SU-DHL-6 (cell line): ENCODE measurements around the gene GNG7.

Experiments used
- H2AFZ ChIP-seq: fragments of 200-600 bp; sonication (generic); 2 replicates; pipeline ENCODE4 v1.6.1; 2014; ENCODE audit warnings: low read depth, mild to moderate bottlenecking, moderate library complexity, mixed read lengths, antibody characterized with exemption, low read length; ENCODE audit not compliant: severe bottlenecking
- H3F3A ChIP-seq: fragments of 200-600 bp; shearing (Covaris generic); 2 replicates; pipeline ENCODE4 v1.6.0; 2016; ENCODE audit warnings: antibody characterized with exemption, mild to moderate bottlenecking; ENCODE audit not compliant: insufficient read depth
- H3K27ac ChIP-seq: fragments of 200-600 bp; sonication (generic); 2 replicates; pipeline ENCODE4 v1.5.1; 2016; ENCODE audit warnings: low read depth, mild to moderate bottlenecking, low read length, moderate library complexity, mixed read lengths
- H3K27me3 ChIP-seq: fragments of 200-600 bp; sonication (generic), shearing (Covaris generic); 2 replicates; pipeline ENCODE4 v1.6.0; 2014; ENCODE audit warnings: mild to moderate bottlenecking, low read length
- H3K36me3 ChIP-seq: fragments of 200-600 bp; sonication (generic); 2 replicates; pipeline ENCODE4 v1.6.1; 2014; ENCODE audit warnings: mild to moderate bottlenecking, low read length, mixed read lengths
- H3K4me2 ChIP-seq: fragments of 300-600, 200-600 bp; shearing (Covaris generic), sonication (generic); 2 replicates; pipeline ENCODE4 v1.6.0; 2014; ENCODE audit warnings: low read length, low read depth, mild to moderate bottlenecking; ENCODE audit not compliant: poor library complexity, severe bottlenecking
- H3K4me3 ChIP-seq: fragments of 200-600 bp; sonication (generic); 2 replicates; pipeline ENCODE4 v1.5.1; 2014; ENCODE audit warnings: antibody characterized with exemption, low read length, mild to moderate bottlenecking, mixed read lengths; ENCODE audit not compliant: insufficient read depth, poor library complexity, severe bottlenecking
- H3K79me2 ChIP-seq: fragments of 200-600 bp; sonication (generic); 2 replicates; pipeline ENCODE4 v1.6.1; 2014; ENCODE audit warnings: mild to moderate bottlenecking, low read length, moderate library complexity; ENCODE audit not compliant: insufficient read depth
- H3K9ac ChIP-seq: fragments of 200-600 bp; sonication (generic); 2 replicates; pipeline ENCODE4 v1.7.0; 2014; ENCODE audit warnings: mild to moderate bottlenecking, low read length
- H3K9me2 ChIP-seq: fragments of 200-600 bp; sonication (generic); replicated peaks from 2 replicates; pipeline ENCODE4 v1.6.1; 2014; ENCODE audit warnings: low read length; ENCODE audit not compliant: insufficient read depth
- H3K9me3 ChIP-seq: fragments of 200-600 bp; sonication (generic); 2 replicates; pipeline ENCODE4 v1.6.1; 2014; ENCODE audit warnings: low read length, mixed read lengths; ENCODE audit not compliant: insufficient read depth
- H4K20me1 ChIP-seq: fragments of 200-600 bp; sonication (generic); 2 replicates; pipeline ENCODE4 v1.6.1; 2014; ENCODE audit warnings: low read depth, mild to moderate bottlenecking, antibody characterized with exemption, low read length, moderate library complexity, mixed read lengths
- EZH2phosphoT487 ChIP-seq: fragments of 200-600 bp; sonication (generic), shearing (Covaris generic); conservative IDR thresholded peaks from 2 replicates; pipeline ENCODE4 v1.6.1; 2018; ENCODE audit warnings: mild to moderate bottlenecking, antibody characterized with exemption, low read length, moderate library complexity, mixed read lengths
- TF ChIP-seq, protein P1 (sequence below): fragments of 200-600 bp; sonication (generic); IDR thresholded peaks from one replicate; pipeline ENCODE4 v1.5.1; 2017; ENCODE audit warnings: antibody characterized with exemption, mild to moderate bottlenecking, low read length, moderate library complexity; ENCODE audit not compliant: insufficient read depth, poor library complexity, severe bottlenecking

GNG7 gene

DNA sequence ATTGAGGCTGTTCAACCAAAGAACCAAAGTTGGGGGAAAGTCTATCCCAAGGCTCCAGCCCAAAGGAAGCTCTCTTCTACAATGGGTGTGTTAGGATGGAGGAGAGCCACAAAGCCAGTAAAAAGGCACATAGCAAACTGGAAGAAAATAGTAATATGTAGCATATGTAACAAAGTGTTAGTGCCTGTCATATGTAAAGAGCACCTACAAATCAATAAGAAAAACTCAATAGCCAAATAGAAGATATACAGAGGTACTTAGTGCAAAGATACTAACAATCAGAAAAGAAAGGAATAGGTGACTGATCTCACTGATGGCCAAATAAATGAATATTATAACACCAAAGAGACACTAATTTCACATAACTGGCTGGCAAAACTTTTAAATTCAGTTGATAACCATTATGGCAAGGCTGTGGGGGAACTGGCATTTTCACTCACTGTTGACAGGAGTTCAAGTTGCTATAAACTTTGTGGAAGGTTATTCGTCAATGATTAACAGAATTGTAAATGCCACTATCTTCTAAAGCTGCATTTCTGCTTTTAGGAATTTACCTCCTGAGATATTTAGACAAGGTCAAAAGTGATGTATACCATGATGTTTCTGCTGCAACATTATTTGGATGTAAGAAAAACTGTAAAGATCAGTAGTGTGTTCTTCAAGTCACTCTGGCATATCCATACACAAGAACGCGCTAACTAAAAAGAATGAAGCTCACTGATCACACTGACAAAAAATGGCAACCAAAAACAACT, 110.8 kb downstream of the GNG7 start:
- Histone ChIP-seq H3K79me2 (no peaks in the 10 kb centered on the region), H3K4me2 (no peak overlapping the region), H3K9me3 (no peaks in the 10 kb centered on the region), H3K9me2 (no peaks in the 10 kb centered on the region), H3K9ac (no peak overlapping the region), H3K27ac (no peak overlapping the region), H2AFZ (no peak overlapping the region), H3K36me3 (no peaks in the 10 kb centered on the region), H3K27me3 (0 out of 2 replicates have a peak, but pooled peaks cover 3% of the 10 kb centered on the region), H4K20me1 (no peaks in the 10 kb centered on the region), H3K4me3 (no peak overlapping the region), H3F3A (no peaks in the 10 kb centered on the region)
- TF ChIP-seq, protein P1, sequence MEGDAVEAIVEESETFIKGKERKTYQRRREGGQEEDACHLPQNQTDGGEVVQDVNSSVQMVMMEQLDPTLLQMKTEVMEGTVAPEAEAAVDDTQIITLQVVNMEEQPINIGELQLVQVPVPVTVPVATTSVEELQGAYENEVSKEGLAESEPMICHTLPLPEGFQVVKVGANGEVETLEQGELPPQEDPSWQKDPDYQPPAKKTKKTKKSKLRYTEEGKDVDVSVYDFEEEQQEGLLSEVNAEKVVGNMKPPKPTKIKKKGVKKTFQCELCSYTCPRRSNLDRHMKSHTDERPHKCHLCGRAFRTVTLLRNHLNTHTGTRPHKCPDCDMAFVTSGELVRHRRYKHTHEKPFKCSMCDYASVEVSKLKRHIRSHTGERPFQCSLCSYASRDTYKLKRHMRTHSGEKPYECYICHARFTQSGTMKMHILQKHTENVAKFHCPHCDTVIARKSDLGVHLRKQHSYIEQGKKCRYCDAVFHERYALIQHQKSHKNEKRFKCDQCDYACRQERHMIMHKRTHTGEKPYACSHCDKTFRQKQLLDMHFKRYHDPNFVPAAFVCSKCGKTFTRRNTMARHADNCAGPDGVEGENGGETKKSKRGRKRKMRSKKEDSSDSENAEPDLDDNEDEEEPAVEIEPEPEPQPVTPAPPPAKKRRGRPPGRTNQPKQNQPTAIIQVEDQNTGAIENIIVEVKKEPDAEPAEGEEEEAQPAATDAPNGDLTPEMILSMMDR = no peak
- no peak for TF ChIP-seq EZH2phosphoT487

GRCh38 chr19:2590630-2591399, 111.7 kb downstream of the GNG7 start:
- H3K9me2 ChIP-seq = no peaks in the 10 kb centered on the region
- H4K20me1 ChIP-seq = no peaks in the 10 kb centered on the region
- no peaks in the 10 kb centered on the region for H3F3A ChIP-seq
- H3K4me2 ChIP-seq = no peak overlapping the region
- H3K27me3 ChIP-seq = 0 out of 2 replicates have a peak, but pooled peaks cover 3% of the 10 kb centered on the region
- no peak overlapping the region for H3K9ac ChIP-seq
- no peaks in the 10 kb centered on the region for H3K36me3 ChIP-seq
- no peak overlapping the region for H3K4me3 ChIP-seq
- no peaks in the 10 kb centered on the region for H3K9me3 ChIP-seq
- no peak overlapping the region for H3K27ac ChIP-seq
- TF ChIP-seq EZH2phosphoT487 = no peak
- TF ChIP-seq, protein P1 = no peak
- H3K79me2 ChIP-seq = no peaks in the 10 kb centered on the region
- no peak overlapping the region for H2AFZ ChIP-seq

- H3K27ac ChIP-seq = no peak overlapping the region
- 0 out of 2 replicates have a peak, but pooled peaks cover 3% of the 10 kb centered on the region for H3K27me3 ChIP-seq
- no peak overlapping the region for H3K9ac ChIP-seq
- TF ChIP-seq, protein P1 = no peak
- no peak for TF ChIP-seq EZH2phosphoT487
- no peak overlapping the region for H2AFZ ChIP-seq
- H3K9me3 ChIP-seq = no peaks in the 10 kb centered on the region
- H3K9me2 ChIP-seq = no peaks in the 10 kb centered on the region
- no peaks in the 10 kb centered on the region for H3F3A ChIP-seq
- H3K36me3 ChIP-seq = no peaks in the 10 kb centered on the region
- no peak overlapping the region for H3K4me3 ChIP-seq
- no peak overlapping the region for H3K4me2 ChIP-seq
- no peaks in the 10 kb centered on the region for H4K20me1 ChIP-seq
- H3K79me2 ChIP-seq = no peaks in the 10 kb centered on the region
These were observed 113.1 kb downstream of the GNG7 start for GRCh38 chr19:2589441-2589840.
